ENCODE results near the gene STRIT1.

STRIT1 gene

DNA sequence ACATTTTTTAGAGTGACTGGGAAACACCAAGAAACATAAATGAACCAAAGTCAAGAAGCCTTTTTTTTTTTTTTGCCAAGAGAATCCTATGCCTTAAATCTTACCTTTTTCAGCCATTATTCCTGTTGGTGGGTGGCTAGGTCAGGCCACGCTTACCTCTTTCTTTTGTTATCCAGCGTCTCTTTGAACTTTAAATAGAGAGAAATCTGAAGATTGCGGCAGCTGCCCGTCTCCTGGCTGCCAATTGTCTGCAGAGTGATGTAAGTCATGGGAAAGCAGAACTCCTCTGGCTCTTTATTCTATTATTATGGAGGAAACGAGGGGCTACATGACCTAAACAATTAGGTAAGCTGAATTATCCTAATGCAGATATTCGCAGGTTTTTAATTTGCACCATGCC, at the start of gene STRIT1:
Gene STRIT1, minus strand, starts transcription at position 168 of the 400 bp plus-strand sequence.
- no peak for DNase-seq

- no peak for DNase-seq
These were observed 48.9 kb upstream of the STRIT1 start for GRCh38 chr3:155342344-155342743.

DNA sequence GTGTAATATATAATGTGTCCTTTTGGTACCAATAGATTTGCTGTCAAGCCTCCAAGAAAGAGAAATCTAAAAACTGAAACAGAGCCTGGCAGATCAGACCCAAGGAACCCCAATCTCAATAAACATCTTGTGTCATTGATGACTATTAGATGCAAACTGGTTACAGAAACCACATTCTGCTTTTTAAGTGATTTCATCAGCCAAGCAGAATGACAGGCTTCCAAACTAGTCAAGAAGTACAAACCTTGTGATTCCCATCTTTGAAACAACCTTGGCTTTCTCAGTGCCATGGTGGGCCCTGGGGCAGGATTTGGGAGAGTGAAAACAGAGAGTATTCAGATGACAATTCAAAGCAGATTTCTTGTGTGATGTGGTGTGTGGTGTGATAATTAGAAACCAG, 45.6 kb upstream of the STRIT1 start:
- no peak for DNase-seq

DNA sequence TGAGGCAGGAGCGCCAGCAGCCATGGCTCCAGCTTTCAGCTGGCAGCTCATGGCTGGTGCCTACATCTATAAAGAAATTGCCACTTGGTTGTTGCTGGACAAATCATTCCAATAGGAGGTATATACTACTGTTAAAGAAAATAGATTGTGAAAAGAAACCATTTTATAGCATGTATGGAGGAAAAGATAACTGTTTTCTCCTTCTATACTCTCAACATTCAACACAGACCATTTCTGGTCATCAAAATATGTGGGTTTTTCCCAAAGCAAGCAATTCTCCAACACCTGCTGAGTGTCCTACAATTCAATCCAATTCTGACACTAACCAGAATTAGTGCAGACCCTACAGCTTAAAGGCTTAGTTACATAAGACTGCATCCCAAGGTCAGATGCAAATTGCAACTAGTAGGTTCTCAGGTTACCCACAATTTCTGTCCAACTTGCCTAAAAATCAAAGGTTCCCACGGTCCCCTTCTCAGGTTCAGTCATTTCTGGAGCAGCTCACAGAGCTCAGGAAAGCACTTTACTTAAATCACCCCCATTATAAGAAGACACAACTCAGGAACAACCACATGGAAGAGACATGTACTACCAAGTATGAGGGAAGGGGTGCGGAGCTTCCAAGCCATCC, 42.4 kb upstream of the STRIT1 start:
- no peak for DNase-seq

DNA sequence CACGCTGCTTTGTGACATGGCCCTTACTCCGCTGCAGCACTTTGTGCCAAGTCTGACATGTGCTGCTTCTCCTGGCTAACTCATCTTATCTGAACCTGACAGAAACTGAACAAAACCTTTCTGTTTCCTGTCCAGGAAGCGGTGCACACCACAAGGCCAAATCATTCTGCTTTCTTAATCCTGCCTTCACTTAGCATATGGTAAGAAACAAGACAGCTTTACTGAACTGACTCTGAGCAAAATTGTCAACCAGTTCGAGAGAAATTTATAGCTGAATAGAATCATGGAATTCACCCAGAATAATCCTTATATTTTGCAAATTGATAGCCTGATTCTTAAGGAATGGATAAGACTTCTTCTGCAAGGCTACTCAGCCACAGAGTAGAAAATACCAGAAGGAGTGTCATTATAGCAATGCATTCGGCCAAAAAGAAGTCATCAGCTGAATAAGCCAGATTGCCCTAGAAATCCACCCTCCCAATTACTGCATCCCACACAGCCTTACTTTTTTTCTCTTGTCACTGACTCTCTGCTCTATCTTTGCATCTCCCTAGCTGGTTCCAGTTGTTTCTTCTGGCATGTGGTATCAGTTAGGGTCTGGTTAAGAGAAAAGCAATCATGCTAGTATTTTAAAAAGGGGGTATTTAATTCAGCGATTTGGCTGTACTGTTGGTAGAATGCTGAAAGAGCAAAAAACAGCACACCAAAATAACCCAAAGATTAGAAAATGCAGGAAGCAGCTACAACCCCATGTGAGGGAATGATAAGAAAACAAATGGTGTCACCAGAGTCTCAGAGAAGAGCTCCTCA, 41.6 kb upstream of the STRIT1 start:
- no peak for DNase-seq

- no peak for DNase-seq
These were observed 40.9 kb upstream of the STRIT1 start for GRCh38 chr3:155334215-155334913.

DNA sequence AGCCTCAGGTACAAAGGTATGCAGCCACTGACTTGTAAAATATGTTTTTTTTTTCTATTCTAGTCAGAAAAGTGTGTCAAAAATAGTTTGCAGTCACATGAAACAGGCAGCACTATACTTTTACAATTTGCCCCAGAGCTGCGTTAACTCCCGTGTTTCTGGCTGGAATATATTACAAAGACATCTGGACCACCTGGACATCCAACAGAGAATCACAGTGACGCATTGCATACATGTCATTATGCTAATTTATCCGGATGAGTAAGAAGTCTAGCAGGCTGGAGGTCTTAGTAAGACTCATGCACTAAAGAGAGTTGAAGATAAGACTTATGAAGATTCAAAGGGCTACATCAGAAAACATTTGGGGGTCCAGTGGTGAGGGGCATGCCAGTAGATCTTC, 39.2 kb upstream of the STRIT1 start:
- DNase-seq: no peak

GRCh38 chr3:155331078-155331477, 37.6 kb upstream of the STRIT1 start:
- DNase-seq: no peak

DNA sequence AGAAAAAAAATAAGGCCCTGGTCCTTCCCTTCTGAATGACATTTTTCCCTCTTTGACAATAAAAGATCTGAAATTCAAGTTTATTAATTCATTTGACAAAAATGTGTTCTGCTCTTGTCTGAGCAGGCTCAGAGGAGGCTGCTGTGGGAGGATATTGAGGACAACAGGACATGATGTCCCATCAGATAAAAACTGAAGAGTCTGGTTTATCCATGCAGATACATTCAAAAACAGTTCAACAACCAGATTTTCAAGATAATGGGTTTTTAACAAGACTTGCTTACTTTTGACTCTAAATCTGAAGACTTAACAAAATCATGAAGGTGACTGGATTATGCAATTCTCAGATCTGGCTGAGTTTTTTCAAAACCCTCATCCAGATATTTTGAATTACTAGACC, 36.9 kb upstream of the STRIT1 start:
- no peak for DNase-seq

DNA sequence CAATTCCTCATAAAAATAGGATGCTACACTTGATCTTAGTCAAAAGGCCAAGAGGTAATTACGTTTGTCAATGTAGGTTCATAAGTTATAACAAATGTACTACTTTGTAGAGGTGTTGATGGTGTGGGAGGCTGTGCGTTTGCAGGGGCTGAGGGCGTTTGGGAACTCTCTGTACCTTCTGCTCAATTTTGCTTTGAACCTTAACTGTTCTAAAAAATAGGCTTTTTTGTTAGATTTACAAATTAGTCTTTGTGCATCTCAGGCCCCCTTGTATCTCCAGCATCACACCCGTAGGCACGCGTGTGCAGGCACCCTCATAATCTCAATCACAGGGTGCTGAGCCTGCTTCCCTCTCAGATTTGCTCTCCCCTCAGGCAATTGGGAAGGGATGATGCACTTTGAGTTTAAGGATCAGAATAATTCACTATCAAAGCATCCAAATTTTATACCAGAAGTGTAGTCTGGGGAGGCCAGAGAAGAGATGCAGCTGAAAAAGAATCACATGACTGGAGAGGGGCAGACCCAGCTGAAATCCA, 36.1 kb upstream of the STRIT1 start:
- DNase-seq: no peak

GRCh38 chr3:155327871-155328270, 34.4 kb upstream of the STRIT1 start:
- no peak for DNase-seq

DNA sequence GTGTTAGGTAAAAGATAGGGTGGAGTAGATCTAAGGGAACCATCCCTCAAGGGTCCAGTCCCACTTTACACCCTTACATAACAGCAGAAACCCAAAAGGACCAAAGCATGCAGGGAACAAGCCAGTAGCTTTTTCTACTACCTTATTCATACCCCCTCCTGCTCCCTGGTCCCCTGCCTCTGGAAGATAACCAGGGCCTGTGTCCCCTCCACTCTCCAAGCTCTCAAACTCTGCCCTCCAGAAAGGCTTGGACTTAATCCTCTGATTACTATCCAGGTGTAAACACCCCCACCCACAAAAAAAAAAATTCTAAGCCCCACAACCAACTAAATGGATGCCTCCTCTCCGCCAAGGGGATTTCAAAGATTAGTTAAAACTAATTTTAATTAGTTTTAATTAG, 33.9 kb upstream of the STRIT1 start:
- DNase-seq: no peak

- no peak for DNase-seq
These were observed 33.4 kb upstream of the STRIT1 start for GRCh38 chr3:155326901-155327300.

DNA sequence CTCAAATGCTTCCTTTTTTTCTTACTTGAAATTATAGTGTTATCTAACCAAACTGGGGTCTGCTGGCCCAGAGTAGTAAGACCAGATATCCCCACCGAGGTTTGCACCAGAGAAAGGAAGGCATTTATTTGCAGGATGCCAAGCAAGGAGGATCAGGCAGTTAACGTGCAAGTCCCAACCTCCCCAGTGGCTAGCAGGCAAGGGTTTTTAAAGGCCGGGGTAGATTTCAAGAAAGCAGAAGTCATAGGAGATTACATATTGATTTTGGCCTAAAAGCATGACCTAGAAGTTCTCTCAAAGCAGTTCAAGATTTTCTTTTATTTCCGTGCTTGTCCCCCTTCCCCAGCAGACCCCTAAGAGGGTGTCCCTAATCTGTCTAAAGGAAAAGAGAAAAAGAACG, 32.8 kb upstream of the STRIT1 start:
- DNase-seq: no peak

DNA sequence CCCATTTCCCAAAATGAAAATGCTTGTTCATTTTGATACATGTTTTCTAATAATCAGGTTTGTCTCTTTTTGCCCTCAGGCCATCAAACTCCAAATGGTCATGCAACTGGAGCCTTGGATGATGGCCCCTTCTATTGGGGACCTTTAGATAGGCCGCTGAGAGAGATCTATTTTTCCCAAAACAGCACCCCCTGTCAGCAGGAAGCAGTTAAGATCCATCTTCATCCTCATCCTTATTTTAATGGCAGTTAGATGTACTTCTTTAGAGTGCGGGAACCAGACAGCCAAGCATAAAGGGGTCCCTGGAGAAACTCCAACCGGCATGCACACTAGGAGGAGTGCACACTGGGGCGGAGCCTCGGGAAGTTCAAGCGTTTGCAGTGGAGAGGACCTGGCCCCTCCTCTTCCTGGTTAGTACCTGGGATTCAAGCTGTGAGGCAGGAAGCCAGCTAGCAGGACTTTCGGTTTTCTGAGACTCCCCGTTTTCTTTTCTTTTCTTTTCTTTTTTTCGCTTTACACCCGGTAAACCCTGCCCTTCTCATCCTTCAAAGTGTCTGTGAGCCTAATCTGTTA, 31.9 kb upstream of the STRIT1 start:
- DNase-seq: no peak

GRCh38 chr3:155323063-155323666, 29.7 kb upstream of the STRIT1 start:
- peak; percentile 90 for DNase-seq

DNA sequence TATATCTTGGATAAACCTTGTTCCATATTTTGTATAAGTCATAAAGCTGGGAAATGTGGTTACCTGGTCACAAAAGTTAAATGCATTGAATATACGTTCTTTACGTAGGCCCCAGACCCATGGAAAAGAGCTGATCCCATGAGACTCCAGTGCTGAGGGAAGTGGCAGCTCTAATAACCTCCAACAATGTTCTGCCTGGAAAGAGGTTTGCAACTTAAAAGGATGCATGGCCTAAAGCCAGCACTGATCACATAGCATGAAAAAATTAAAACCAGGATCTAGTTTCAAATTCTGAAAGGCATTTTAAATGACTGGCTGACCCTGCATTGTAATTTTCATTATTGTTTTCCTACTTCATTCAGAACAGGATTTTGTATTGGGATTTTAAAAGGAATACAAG, 27.9 kb upstream of the STRIT1 start:
- peak; percentile 37 for DNase-seq

GRCh38 chr3:155320934-155321333, 27.5 kb upstream of the STRIT1 start:
- DNase-seq: no peak

DNA sequence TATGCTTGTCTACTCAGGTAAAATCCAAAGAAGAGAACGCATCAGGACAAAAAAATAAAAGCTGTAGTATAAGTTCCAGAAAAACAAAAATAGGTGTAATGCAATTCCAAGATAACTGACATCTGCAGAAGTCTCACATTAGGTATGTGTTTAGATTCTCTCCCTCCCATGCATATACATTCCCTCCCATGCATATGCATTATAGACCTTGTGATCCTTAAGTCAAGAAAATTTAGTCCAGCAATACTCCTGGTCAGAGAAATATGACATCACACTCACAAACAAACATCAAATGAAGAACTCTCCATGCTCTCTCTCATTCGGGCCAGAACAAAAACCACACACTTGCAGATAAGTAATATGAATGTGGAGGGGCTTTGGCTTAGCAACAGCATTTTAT, 25.3 kb upstream of the STRIT1 start:
- DNase-seq: no peak

GRCh38 chr3:155317211-155317610, 23.7 kb upstream of the STRIT1 start:
- DNase-seq: no peak

DNA sequence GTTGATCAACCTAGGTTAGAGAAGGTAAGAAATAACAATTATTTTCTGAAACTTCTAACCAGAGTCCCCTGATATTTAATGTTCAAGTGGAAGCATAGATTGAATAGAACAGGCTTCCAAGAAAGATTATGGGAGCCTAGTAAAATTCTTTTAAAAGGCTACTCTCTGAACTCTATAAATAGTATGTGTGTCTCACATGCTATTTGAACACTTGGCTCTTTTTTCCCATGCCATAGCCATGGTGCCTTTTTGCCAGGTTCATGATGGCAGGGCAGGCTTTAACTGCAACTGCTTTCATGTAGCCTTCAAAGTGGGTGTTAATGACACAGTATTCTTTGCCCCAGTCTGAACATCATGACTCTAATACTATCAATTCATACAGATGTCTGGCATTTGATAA, 22.9 kb upstream of the STRIT1 start:
- no peak for DNase-seq

DNA sequence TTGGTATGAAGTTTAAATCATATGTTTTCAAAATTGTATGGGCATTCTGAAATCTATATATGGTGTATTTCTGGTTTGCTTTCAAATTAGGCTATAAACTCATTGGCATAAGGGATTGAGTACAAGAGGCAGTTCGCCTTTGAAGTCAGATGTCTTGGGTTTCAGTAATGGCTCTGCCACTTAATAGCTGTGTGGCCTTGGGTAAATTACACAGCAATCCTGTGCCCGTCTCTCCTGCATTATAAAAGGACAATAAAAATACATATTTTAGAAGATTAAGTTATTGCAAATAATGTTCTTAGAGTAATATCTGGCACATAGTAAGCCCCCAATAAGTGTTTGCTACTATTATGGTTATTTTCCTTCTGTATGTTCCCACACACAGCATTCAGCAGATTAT, 20.4 kb upstream of the STRIT1 start:
- DNase-seq: no peak

DNA sequence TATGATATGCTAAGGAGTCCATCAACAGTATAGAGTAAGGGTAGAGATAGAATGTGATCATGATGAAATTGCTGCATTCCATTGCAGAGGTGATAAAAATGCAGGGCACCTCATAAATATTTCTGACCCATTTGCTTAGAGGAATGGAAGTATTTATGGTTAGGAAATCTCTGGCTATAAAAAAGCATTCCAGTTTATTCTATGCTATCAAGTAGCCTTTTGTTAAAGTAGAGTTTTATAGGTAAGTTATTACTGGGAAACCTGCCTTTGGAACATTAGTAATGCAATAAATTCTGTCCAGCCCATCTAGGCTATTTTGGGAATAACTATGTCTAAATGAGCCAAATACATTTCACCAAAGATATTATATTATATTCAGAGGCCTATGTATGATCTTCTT, 19.8 kb upstream of the STRIT1 start:
- DNase-seq: no peak

Measured in eye (tissue), 1 donor.